Loucy (cell line): ENCODE data around the gene DOCK8.

Experiments
- H2AFZ ChIP-seq: fragments of 200-600 bp; sonication (generic); 2 replicates; pipeline ENCODE4 v1.6.0; 2016; ENCODE audit warnings: antibody characterized with exemption, mild to moderate bottlenecking, low read length, moderate library complexity
- H3F3A ChIP-seq: fragments of 200-600 bp; 2 replicates; pipeline ENCODE4 v1.6.0; 2016; ENCODE audit warnings: antibody characterized with exemption, low read depth, mild to moderate bottlenecking
- H3K27me3 ChIP-seq: fragments of 200-600 bp; sonication (generic); 2 replicates; pipeline ENCODE4 v1.6.1; 2014; ENCODE audit warnings: low read length, mild to moderate bottlenecking; ENCODE audit not compliant: insufficient read depth, poor library complexity, severe bottlenecking
- H3K36me3 ChIP-seq: fragments of 200-600 bp; sonication (generic); 2 replicates; pipeline ENCODE4 v1.6.1; 2016; ENCODE audit warnings: low read length; ENCODE audit not compliant: insufficient read depth
- H3K4me1 ChIP-seq: fragments of 200-600 bp; sonication (generic); 2 replicates; pipeline ENCODE4 v1.5.1; 2014; ENCODE audit warnings: low read length, mild to moderate bottlenecking; ENCODE audit not compliant: insufficient read depth, poor library complexity, severe bottlenecking
- H3K4me2 ChIP-seq: fragments of 200-600 bp; sonication (generic); 2 replicates; pipeline ENCODE4 v1.6.0; 2014; ENCODE audit warnings: antibody characterized with exemption, low read length, low read depth, mild to moderate bottlenecking; ENCODE audit not compliant: poor library complexity, severe bottlenecking
- H3K4me3 ChIP-seq: fragments of 200-600 bp; sonication (generic); 2 replicates; pipeline ENCODE4 v1.5.1; 2014; ENCODE audit warnings: low read length, mild to moderate bottlenecking, mixed read lengths; ENCODE audit not compliant: poor library complexity, severe bottlenecking
- H3K79me2 ChIP-seq: fragments of 200-600 bp; sonication (generic); 2 replicates; pipeline ENCODE4 v1.6.1; 2014; ENCODE audit warnings: low read length; ENCODE audit not compliant: insufficient read depth
- H3K9ac ChIP-seq: fragments of 200-600 bp; sonication (generic); 2 replicates; pipeline ENCODE4 v1.6.0; 2014; ENCODE audit warnings: mild to moderate bottlenecking, low read depth, low read length, moderate library complexity; ENCODE audit not compliant: poor library complexity, severe bottlenecking
- H3K9me2 ChIP-seq: fragments of 200-600 bp; sonication (generic); replicated peaks from 2 replicates; pipeline ENCODE4 v1.6.1; 2016; ENCODE audit warnings: low read depth, low read length, mixed read lengths
- H3K9me3 ChIP-seq: fragments of 200-600 bp; sonication (generic); 2 replicates; pipeline ENCODE4 v1.6.1; 2014; ENCODE audit warnings: mild to moderate bottlenecking, antibody characterized with exemption, low read length, low read depth; ENCODE audit not compliant: insufficient read depth
- H4K20me1 ChIP-seq: fragments of 200-600 bp; sonication (generic); 2 replicates; pipeline ENCODE4 v1.6.0; 2014; ENCODE audit warnings: antibody characterized with exemption, low read length, mild to moderate bottlenecking; ENCODE audit not compliant: insufficient read depth, poor library complexity, severe bottlenecking
- EZH2phosphoT487 ChIP-seq: fragments of 200-600 bp; IDR thresholded peaks from 2 replicates; pipeline ENCODE4 v1.6.1; 2018; ENCODE audit warnings: antibody characterized with exemption, mild to moderate bottlenecking, moderate library complexity, borderline replicate concordance
- TF ChIP-seq, protein P1 (sequence below): fragments of 200-600 bp; sonication (generic); conservative IDR thresholded peaks from 2 replicates; pipeline ENCODE4 v1.5.1; 2014; ENCODE audit warnings: mild to moderate bottlenecking, antibody characterized with exemption, low read length

DOCK8 gene

DNA sequence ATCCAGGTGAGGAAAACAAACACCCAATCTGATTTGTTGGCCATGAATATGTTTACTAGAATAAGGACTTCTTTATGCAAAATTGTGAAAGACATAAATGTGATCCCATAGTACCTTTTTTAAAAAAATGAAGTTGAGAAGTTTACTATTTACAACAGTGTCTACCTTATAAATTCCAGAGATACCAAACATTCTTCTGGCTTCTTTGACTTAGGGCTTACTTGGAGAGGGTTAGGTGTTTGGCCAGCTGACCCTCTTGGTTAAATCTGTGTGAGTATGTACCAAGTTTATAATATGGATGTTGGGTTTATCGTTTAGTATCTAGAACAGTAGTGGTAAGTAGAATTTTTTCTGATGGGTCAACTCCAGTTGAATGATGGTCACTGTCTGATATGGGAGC is 212.3 kb downstream of the DOCK8 start:
- H3K4me3 ChIP-seq = no peak overlapping the region
- no peaks in the 10 kb centered on the region for H4K20me1 ChIP-seq
- no peak overlapping the region for H3K4me2 ChIP-seq
- no peaks in the 10 kb centered on the region for H3K4me1 ChIP-seq
- no peaks in the 10 kb centered on the region for H3K9me3 ChIP-seq
- H3K27me3 ChIP-seq = no peaks in the 10 kb centered on the region
- peaks cover 84% of the 10 kb centered on the region for H3K36me3 ChIP-seq
- TF ChIP-seq, protein P1, sequence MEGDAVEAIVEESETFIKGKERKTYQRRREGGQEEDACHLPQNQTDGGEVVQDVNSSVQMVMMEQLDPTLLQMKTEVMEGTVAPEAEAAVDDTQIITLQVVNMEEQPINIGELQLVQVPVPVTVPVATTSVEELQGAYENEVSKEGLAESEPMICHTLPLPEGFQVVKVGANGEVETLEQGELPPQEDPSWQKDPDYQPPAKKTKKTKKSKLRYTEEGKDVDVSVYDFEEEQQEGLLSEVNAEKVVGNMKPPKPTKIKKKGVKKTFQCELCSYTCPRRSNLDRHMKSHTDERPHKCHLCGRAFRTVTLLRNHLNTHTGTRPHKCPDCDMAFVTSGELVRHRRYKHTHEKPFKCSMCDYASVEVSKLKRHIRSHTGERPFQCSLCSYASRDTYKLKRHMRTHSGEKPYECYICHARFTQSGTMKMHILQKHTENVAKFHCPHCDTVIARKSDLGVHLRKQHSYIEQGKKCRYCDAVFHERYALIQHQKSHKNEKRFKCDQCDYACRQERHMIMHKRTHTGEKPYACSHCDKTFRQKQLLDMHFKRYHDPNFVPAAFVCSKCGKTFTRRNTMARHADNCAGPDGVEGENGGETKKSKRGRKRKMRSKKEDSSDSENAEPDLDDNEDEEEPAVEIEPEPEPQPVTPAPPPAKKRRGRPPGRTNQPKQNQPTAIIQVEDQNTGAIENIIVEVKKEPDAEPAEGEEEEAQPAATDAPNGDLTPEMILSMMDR = no peak
- no peak for TF ChIP-seq EZH2phosphoT487
- no peak overlapping the region for H2AFZ ChIP-seq
- no peaks in the 10 kb centered on the region for H3K79me2 ChIP-seq
- no peak overlapping the region for H3K9ac ChIP-seq
- H3K9me2 ChIP-seq = no peaks in the 10 kb centered on the region
- H3F3A ChIP-seq = no peaks in the 10 kb centered on the region

DNA sequence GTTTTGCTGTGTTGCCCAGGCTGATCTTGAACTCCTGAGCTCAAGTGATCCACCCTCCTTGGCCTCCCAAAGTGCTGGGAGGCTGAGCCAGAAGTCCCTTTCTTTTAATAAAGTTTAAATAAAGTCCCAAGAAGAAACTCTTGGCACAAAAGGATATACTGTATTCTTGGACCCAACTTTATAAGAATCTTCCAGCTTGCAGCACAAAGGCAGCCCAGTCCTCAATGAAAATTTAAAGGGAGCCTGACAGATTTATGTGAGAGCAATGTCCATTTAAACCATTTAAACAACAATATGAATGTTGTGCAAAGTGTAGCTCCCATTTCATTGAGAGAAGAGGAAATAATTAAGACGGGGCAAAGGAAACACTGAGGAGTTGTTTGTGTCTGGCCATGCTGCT is 217.0 kb downstream of the DOCK8 start:
- Histone ChIP-seq H3K36me3 (peaks cover 94% of the 10 kb centered on the region), H3K79me2 (no peaks in the 10 kb centered on the region), H3K9ac (no peak overlapping the region)

DNA sequence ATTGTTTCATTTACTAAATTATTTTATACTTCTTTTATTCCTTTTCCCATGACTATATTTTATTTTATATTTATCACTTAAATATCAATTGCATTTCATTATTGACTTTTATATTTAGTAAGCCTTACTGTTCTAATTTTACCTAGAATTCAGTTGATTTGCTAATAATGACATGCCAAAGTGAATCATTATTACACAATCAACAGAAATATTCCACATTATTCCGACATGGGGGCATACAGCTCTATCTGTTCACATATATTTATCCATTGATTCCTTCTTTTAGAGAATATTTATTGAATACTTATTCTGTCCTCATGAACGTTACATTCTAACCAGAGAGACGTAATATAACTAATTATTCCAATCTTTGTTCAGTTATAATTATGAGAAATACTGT is 221.8 kb downstream of the DOCK8 start:
- Histone ChIP-seq H3K4me3 (no peak overlapping the region), H3K36me3 (peaks cover 94% of the 10 kb centered on the region), H3K27me3 (no peaks in the 10 kb centered on the region), H3K4me2 (no peak overlapping the region), H3K9me2 (no peaks in the 10 kb centered on the region), H3K9me3 (no peaks in the 10 kb centered on the region), H3K4me1 (no peaks in the 10 kb centered on the region), H3K79me2 (no peaks in the 10 kb centered on the region), H3F3A (no peaks in the 10 kb centered on the region), H4K20me1 (no peaks in the 10 kb centered on the region), H3K9ac (no peak overlapping the region), H2AFZ (no peak overlapping the region)
- no peak for TF ChIP-seq EZH2phosphoT487
- TF ChIP-seq, protein P1 = no peak

More for the DNA sequence above, 217.0 kb downstream of the DOCK8 start:
- TF ChIP-seq, protein P1 = no peak
- TF ChIP-seq EZH2phosphoT487 = no peak
- Histone ChIP-seq H3K9me2 (no peaks in the 10 kb centered on the region), H3K4me2 (no peak overlapping the region), H3K4me1 (no peaks in the 10 kb centered on the region), H4K20me1 (no peaks in the 10 kb centered on the region), H2AFZ (no peak overlapping the region), H3K27me3 (no peaks in the 10 kb centered on the region), H3K9me3 (no peaks in the 10 kb centered on the region), H3K4me3 (no peak overlapping the region), H3F3A (no peaks in the 10 kb centered on the region)
